GM21447 (cell line): ENCODE measurements around the gene SFXN1.
"Not testable (repeated sequence)": the region's sequence is repeated elsewhere in the genome, so short reads cannot be mapped to it uniquely, and the experiment has no call there.

Experiments
- ATAC-seq: cut with Tn5 transposase; IDR thresholded peaks from one replicate; pipeline ENCODE4 v1.9.1; 2021; ENCODE audit not compliant: unreplicated experiment

The SFXN1 gene

GRCh38 chr5:175478384-175479124 lies at the start of gene SFXN1:
Gene SFXN1, plus strand, starts transcription at chr5:175478560. Its CDS starts 13,544 bp downstream, at chr5:175492104.
- ATAC-seq, result peak; percentile 89

GRCh38 chr5:175434800-175435199 lies 43.6 kb upstream of the SFXN1 start:
- no peak for ATAC-seq

GRCh38 chr5:175436359-175436758 lies 42.0 kb upstream of the SFXN1 start:
- ATAC-seq, result no peak

GRCh38 chr5:175438234-175438857 lies 40.0 kb upstream of the SFXN1 start:
- ATAC-seq, result no peak

GRCh38 chr5:175443514-175444059 lies 34.8 kb upstream of the SFXN1 start:
- ATAC-seq, result no peak

GRCh38 chr5:175444060-175444904 lies 34.1 kb upstream of the SFXN1 start, which contains the start of gene DRD1:
Gene DRD1, minus strand, starts transcription at chr5:175444182. Its CDS starts 1,083 bp downstream, at chr5:175443099.
- ATAC-seq, result no peak

- no peak for ATAC-seq
Measured at GRCh38 chr5:175444905-175445456, 33.4 kb upstream of the SFXN1 start.

- not testable (repeated sequence) for ATAC-seq
Measured at GRCh38 chr5:175446378-175446777, 32.0 kb upstream of the SFXN1 start.

- ATAC-seq, result no peak
Measured at GRCh38 chr5:175447571-175447970, 30.8 kb upstream of the SFXN1 start.

GRCh38 chr5:175448276-175448675 lies 30.1 kb upstream of the SFXN1 start:
- no peak for ATAC-seq

GRCh38 chr5:175452166-175452565 lies 26.2 kb upstream of the SFXN1 start:
- ATAC-seq, result no peak

GRCh38 chr5:175454338-175454737 lies 24.0 kb upstream of the SFXN1 start:
- ATAC-seq, result not testable (repeated sequence)

GRCh38 chr5:175456105-175456742 lies 22.1 kb upstream of the SFXN1 start:
- ATAC-seq, result no peak

GRCh38 chr5:175457466-175457865 lies 20.9 kb upstream of the SFXN1 start:
- peak; percentile 98 for ATAC-seq

GRCh38 chr5:175460126-175460525 lies 18.2 kb upstream of the SFXN1 start:
- ATAC-seq, result no peak

- ATAC-seq, result no peak
Measured at GRCh38 chr5:175460552-175460951, 17.8 kb upstream of the SFXN1 start.

GRCh38 chr5:175461370-175461769 lies 17.0 kb upstream of the SFXN1 start:
- ATAC-seq, result no peak

- no peak for ATAC-seq
Measured at GRCh38 chr5:175463641-175464040, 14.7 kb upstream of the SFXN1 start.

- peak; percentile 96 for ATAC-seq
Measured at GRCh38 chr5:175464074-175464941, 14.1 kb upstream of the SFXN1 start.

GRCh38 chr5:175464942-175465233 lies 13.5 kb upstream of the SFXN1 start:
- ATAC-seq, result no peak
